SK-N-SH treated with all-trans-retinoic acid at 6 μM for 48 hours (cell line): ENCODE data around the gene ARHGDIG.

ENCODE experiments used
- ARNTL ChIP-seq: fragments of 450-650 bp; formaldehyde crosslinking; IDR thresholded peaks from 2 replicates; pipeline ENCODE4 v1.5.0; 2020; ENCODE audit warnings: low read depth, mild to moderate bottlenecking, moderate library complexity, borderline replicate concordance
- BACH2 ChIP-seq: fragments of 250-450 bp; sonication (Bioruptor Pico); IDR thresholded peaks from 2 replicates; pipeline ENCODE4 v1.9.0; 2021; ENCODE audit warnings: mild to moderate bottlenecking, borderline replicate concordance
- ESRRG ChIP-seq: fragments of 250-450 bp; sonication (Bioruptor Pico); IDR thresholded peaks from 2 replicates; pipeline ENCODE4 v1.6.1; 2021; ENCODE audit warnings: mild to moderate bottlenecking
- GLIS3 ChIP-seq: fragments of 250-450 bp; sonication (Bioruptor Pico); IDR thresholded peaks from 2 replicates; pipeline ENCODE4 v1.5.0; 2020; ENCODE audit warnings: mild to moderate bottlenecking, moderate library complexity
- ISL1 ChIP-seq: fragments of 250-450 bp; sonication (Bioruptor Pico); IDR thresholded peaks from 2 replicates; pipeline ENCODE4 v2.1.2; 2022; ENCODE audit warnings: mild to moderate bottlenecking, moderate library complexity
- RARB ChIP-seq: fragments of 250-450 bp; sonication (Bioruptor Pico); IDR thresholded peaks from 2 replicates; pipeline ENCODE4 v1.8.0; 2021; ENCODE audit warnings: mild to moderate bottlenecking, moderate library complexity
- SNAI2 ChIP-seq: fragments of 250-450 bp; sonication (Bioruptor Pico); IDR thresholded peaks from 2 replicates; pipeline ENCODE4 v1.5.0; 2020; ENCODE audit warnings: mild to moderate bottlenecking, moderate library complexity
- TCF4 ChIP-seq: fragments of 250-450 bp; sonication (Bioruptor Pico); IDR thresholded peaks from 2 replicates; pipeline ENCODE4 v1.8.0; 2021; ENCODE audit warnings: mild to moderate bottlenecking, moderate library complexity, borderline replicate concordance
- ZC3H10 ChIP-seq: fragments of 250-450 bp; sonication (Bioruptor Pico); IDR thresholded peaks from 2 replicates; pipeline ENCODE4 v1.5.1; 2021; ENCODE audit warnings: mild to moderate bottlenecking, moderate library complexity
- ZFP30 ChIP-seq: fragments of 450-650 bp; formaldehyde crosslinking; IDR thresholded peaks from 2 replicates; pipeline ENCODE4 v1.5.0; 2022; ENCODE audit warnings: mild to moderate bottlenecking, moderate library complexity
- ZNF8 ChIP-seq: fragments of 450-650 bp; formaldehyde crosslinking; IDR thresholded peaks from 2 replicates; pipeline ENCODE4 v1.5.0; 2020; ENCODE audit warnings: mild to moderate bottlenecking, moderate library complexity
- TF ChIP-seq, protein P1 (sequence below): fragments of 250-450 bp; sonication (Bioruptor Pico); IDR thresholded peaks from 2 replicates; pipeline ENCODE4 v1.8.0; 2020; ENCODE audit warnings: mild to moderate bottlenecking, moderate library complexity, borderline replicate concordance
- TF ChIP-seq, protein P2 (sequence below): fragments of 250-450 bp; sonication (Bioruptor Pico); IDR thresholded peaks from 2 replicates; pipeline ENCODE4 v1.5.1; 2020; ENCODE audit warnings: low read depth, mild to moderate bottlenecking, moderate library complexity
- TF ChIP-seq, protein P3 (sequence below): fragments of 250-450 bp; sonication (Bioruptor Pico); IDR thresholded peaks from 2 replicates; pipeline ENCODE4 v1.5.0; 2020; ENCODE audit warnings: mild to moderate bottlenecking, moderate library complexity

DNA sequence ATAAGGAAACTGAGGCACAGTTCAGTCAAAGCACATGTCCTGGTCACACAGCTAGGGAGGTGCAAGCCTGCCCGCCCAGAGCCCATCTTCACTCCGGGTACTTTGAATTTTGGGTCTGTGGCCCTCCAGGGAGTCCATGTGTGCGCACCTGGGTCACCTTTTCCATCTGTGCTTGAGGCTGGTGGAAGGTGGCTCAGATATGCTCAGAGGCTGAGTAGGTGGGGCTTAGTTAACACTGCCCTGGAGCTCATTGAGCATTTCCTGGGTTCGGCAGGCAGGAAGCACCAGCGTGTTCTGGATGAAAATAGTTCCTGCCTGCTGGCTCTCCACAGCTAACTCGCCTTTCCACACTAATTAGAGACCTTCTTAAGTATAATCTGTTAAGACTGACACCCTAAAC lies 26.6 kb upstream of the ARHGDIG start:
- no peak for TF ChIP-seq ZFP30
- TF ChIP-seq ESRRG = no peak
- TF ChIP-seq, protein P1, sequence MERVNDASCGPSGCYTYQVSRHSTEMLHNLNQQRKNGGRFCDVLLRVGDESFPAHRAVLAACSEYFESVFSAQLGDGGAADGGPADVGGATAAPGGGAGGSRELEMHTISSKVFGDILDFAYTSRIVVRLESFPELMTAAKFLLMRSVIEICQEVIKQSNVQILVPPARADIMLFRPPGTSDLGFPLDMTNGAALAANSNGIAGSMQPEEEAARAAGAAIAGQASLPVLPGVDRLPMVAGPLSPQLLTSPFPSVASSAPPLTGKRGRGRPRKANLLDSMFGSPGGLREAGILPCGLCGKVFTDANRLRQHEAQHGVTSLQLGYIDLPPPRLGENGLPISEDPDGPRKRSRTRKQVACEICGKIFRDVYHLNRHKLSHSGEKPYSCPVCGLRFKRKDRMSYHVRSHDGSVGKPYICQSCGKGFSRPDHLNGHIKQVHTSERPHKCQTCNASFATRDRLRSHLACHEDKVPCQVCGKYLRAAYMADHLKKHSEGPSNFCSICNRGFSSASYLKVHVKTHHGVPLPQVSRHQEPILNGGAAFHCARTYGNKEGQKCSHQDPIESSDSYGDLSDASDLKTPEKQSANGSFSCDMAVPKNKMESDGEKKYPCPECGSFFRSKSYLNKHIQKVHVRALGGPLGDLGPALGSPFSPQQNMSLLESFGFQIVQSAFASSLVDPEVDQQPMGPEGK (CRISPR knock-in tag) = no peak
- TF ChIP-seq BACH2 (CRISPR knock-in tag) = no peak
- TF ChIP-seq, protein P2, sequence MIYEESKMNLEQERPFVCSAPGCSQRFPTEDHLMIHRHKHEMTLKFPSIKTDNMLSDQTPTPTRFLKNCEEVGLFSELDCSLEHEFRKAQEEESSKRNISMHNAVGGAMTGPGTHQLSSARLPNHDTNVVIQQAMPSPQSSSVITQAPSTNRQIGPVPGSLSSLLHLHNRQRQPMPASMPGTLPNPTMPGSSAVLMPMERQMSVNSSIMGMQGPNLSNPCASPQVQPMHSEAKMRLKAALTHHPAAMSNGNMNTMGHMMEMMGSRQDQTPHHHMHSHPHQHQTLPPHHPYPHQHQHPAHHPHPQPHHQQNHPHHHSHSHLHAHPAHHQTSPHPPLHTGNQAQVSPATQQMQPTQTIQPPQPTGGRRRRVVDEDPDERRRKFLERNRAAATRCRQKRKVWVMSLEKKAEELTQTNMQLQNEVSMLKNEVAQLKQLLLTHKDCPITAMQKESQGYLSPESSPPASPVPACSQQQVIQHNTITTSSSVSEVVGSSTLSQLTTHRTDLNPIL (CRISPR knock-in tag) = no peak
- no peak for TF ChIP-seq GLIS3 (CRISPR knock-in tag)
- TF ChIP-seq RARB (CRISPR knock-in tag) = no peak
- TF ChIP-seq SNAI2 (CRISPR knock-in tag) = no peak
- TF ChIP-seq ZNF8 (CRISPR knock-in tag) = no peak
- no peak for TF ChIP-seq ZC3H10 (CRISPR knock-in tag)
- TF ChIP-seq, protein P3, sequence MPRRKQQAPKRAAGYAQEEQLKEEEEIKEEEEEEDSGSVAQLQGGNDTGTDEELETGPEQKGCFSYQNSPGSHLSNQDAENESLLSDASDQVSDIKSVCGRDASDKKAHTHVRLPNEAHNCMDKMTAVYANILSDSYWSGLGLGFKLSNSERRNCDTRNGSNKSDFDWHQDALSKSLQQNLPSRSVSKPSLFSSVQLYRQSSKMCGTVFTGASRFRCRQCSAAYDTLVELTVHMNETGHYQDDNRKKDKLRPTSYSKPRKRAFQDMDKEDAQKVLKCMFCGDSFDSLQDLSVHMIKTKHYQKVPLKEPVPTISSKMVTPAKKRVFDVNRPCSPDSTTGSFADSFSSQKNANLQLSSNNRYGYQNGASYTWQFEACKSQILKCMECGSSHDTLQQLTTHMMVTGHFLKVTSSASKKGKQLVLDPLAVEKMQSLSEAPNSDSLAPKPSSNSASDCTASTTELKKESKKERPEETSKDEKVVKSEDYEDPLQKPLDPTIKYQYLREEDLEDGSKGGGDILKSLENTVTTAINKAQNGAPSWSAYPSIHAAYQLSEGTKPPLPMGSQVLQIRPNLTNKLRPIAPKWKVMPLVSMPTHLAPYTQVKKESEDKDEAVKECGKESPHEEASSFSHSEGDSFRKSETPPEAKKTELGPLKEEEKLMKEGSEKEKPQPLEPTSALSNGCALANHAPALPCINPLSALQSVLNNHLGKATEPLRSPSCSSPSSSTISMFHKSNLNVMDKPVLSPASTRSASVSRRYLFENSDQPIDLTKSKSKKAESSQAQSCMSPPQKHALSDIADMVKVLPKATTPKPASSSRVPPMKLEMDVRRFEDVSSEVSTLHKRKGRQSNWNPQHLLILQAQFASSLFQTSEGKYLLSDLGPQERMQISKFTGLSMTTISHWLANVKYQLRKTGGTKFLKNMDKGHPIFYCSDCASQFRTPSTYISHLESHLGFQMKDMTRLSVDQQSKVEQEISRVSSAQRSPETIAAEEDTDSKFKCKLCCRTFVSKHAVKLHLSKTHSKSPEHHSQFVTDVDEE = no peak
- TF ChIP-seq TCF4 = no peak
- TF ChIP-seq ARNTL (CRISPR knock-in tag) = no peak
- TF ChIP-seq ISL1 (CRISPR knock-in tag) = no peak
